ENCODE measurements around the gene TIGIT.

DNA sequence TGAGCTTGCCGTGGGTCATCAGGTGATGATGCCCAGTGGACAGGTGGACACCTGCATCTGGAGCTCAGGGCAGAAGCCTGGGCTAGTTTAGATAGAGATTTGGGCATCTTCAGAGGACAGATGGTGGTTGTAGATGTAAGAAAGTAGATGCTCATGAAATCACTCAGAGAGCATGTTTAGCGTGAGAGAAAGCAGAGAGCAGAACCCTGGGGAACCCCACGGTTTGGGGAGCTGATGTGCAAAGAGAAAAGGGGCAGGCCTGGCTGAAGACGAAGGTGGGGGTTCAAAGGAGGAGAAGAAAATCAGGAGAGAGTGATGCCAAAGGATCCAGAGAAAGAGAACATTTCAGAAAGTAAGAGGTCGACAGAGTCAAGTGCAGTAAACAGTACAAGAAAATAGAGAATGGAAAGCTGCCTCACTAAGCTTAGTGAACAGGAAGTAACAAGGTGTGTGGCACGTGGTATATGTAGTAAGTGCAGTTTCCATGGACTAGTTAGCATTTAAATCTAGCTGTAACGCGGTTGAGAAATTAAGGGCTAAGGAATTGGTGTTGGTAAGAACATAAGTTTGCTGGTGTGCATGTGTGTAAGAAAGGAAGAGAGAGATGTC lies 13.5 kb downstream of the TIGIT start:
- TF ChIP-seq, protein P1, sequence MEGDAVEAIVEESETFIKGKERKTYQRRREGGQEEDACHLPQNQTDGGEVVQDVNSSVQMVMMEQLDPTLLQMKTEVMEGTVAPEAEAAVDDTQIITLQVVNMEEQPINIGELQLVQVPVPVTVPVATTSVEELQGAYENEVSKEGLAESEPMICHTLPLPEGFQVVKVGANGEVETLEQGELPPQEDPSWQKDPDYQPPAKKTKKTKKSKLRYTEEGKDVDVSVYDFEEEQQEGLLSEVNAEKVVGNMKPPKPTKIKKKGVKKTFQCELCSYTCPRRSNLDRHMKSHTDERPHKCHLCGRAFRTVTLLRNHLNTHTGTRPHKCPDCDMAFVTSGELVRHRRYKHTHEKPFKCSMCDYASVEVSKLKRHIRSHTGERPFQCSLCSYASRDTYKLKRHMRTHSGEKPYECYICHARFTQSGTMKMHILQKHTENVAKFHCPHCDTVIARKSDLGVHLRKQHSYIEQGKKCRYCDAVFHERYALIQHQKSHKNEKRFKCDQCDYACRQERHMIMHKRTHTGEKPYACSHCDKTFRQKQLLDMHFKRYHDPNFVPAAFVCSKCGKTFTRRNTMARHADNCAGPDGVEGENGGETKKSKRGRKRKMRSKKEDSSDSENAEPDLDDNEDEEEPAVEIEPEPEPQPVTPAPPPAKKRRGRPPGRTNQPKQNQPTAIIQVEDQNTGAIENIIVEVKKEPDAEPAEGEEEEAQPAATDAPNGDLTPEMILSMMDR (CRISPR knock-in tag; IDR thresholded peaks at IDR 0.05) = no peak
- TF ChIP-seq, protein P2, sequence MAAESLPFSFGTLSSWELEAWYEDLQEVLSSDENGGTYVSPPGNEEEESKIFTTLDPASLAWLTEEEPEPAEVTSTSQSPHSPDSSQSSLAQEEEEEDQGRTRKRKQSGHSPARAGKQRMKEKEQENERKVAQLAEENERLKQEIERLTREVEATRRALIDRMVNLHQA (CRISPR knock-in tag; IDR thresholded peaks at IDR 0.05) = no peak
- TF ChIP-seq ZNF850 (CRISPR knock-in tag; conservative IDR thresholded peaks at IDR 0.05) (no peak), PHB2 (IDR thresholded peaks at IDR 0.05; ENCODE audit: partially characterized antibody) (no peak), JUND (CRISPR knock-in tag; IDR thresholded peaks at IDR 0.05) (no peak), BRCA1 (CRISPR knock-in tag; IDR thresholded peaks at IDR 0.05) (no peak), EZH2 (conservative IDR thresholded peaks at IDR 0.05; ENCODE audit: low read depth, low read length) (no peak), MXD4 (CRISPR knock-in tag; IDR thresholded peaks at IDR 0.05) (no peak), BCL6 (CRISPR knock-in tag; IDR thresholded peaks at IDR 0.05) (no peak), ZNF121 (CRISPR knock-in tag; IDR thresholded peaks at IDR 0.05) (no peak), NFE2L1 (CRISPR knock-in tag; IDR thresholded peaks at IDR 0.05; ENCODE audit: borderline replicate concordance) (no peak), ZNF878 (CRISPR knock-in tag; IDR thresholded peaks at IDR 0.05) (no peak), FOSL1 (CRISPR knock-in tag; IDR thresholded peaks at IDR 0.05; ENCODE audit: borderline replicate concordance) (no peak)
- TF ChIP-seq, protein P3, sequence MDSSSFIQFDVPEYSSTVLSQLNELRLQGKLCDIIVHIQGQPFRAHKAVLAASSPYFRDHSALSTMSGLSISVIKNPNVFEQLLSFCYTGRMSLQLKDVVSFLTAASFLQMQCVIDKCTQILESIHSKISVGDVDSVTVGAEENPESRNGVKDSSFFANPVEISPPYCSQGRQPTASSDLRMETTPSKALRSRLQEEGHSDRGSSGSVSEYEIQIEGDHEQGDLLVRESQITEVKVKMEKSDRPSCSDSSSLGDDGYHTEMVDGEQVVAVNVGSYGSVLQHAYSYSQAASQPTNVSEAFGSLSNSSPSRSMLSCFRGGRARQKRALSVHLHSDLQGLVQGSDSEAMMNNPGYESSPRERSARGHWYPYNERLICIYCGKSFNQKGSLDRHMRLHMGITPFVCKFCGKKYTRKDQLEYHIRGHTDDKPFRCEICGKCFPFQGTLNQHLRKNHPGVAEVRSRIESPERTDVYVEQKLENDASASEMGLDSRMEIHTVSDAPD (CRISPR knock-in tag; IDR thresholded peaks at IDR 0.05) = no peak

Data from HepG2 (cell line).